ENCODE data around the gene SMYD3. TPM values are rescaled to one million over a fixed set of nuclear protein-coding genes. Genes with fewer than 3 reads are reported as not detected.

SMYD3 gene
- total RNA-seq, 1 donor from 2014 or later, result 35.4 TPM

DNA sequence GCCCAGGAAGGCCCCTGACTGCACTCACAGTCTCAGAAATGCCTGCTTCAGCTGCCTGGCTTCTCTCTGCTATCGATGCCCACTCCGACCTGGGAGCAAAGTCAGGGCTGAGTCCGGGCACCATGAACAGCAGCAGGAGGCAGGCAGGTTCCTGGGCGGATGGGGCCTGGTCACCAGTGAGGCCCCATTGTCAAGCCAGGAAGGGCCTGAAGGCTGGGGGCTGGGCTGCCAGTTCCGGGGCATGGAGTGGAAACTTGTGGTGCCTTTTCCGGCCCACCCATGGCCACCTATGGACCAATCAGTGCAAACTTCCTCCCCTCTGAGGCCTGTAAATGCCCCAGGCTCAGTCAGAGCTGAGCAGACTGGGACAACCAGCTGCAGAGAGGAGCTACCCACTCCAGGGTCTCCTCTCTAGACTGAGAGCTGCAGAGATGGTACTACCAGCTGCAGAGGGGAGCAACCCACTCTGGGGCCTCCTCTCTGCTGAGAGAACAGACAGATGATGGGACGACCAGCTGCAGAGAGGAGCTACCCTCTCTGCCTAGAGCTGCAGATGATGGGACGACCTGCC is 286.5 kb downstream of the SMYD3 start:
- no peak overlapping the region for H3K27ac Mint-ChIP-seq (ENCODE audit: unreplicated experiment)
- H3K36me3 Mint-ChIP-seq (ENCODE audit: unreplicated experiment), result peaks cover 4% of the 10 kb centered on the region
- H3K27me3 Mint-ChIP-seq (ENCODE audit: unreplicated experiment), result peaks cover 7% of the 10 kb centered on the region
- peaks cover 3% of the 10 kb centered on the region for H3K9me3 Mint-ChIP-seq (ENCODE audit: unreplicated experiment)
- H3K4me1 Mint-ChIP-seq (ENCODE audit: low read depth, unreplicated experiment), result peaks cover 13% of the 10 kb centered on the region
- no peak for DNase-seq
- TF ChIP-seq, protein P1, sequence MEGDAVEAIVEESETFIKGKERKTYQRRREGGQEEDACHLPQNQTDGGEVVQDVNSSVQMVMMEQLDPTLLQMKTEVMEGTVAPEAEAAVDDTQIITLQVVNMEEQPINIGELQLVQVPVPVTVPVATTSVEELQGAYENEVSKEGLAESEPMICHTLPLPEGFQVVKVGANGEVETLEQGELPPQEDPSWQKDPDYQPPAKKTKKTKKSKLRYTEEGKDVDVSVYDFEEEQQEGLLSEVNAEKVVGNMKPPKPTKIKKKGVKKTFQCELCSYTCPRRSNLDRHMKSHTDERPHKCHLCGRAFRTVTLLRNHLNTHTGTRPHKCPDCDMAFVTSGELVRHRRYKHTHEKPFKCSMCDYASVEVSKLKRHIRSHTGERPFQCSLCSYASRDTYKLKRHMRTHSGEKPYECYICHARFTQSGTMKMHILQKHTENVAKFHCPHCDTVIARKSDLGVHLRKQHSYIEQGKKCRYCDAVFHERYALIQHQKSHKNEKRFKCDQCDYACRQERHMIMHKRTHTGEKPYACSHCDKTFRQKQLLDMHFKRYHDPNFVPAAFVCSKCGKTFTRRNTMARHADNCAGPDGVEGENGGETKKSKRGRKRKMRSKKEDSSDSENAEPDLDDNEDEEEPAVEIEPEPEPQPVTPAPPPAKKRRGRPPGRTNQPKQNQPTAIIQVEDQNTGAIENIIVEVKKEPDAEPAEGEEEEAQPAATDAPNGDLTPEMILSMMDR (IDR thresholded peaks at IDR 0.05; ENCODE audit: partially characterized antibody, unreplicated experiment), result no peak
- H3K4me3 Mint-ChIP-seq (ENCODE audit: unreplicated experiment), result no peak overlapping the region

DNA sequence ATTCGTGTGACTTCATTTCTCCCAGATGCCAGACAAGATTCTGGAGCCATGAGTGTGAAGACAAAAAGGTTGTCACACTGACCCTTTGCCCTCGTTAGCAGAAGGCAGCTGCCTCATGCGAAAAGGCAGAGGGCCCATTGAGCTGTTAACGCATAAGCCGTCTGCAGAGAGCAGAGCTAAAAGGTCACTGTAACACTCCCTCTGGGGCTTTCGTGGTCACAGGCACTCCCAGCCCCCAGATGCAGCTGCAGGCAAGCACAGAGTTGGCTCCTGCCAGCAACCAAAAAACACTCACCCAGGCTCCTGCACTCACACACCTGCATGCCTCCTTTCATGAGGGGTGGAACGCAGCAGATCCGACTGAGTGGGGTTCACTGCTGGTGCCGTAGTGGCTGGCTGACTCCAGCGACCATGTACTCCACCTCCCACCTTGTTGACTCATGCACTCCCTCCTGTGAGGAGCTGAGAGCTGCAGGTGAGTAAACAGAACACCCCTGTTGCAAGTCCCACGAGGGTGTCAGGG is 287.5 kb downstream of the SMYD3 start:
- H3K27me3 Mint-ChIP-seq (ENCODE audit: unreplicated experiment), result peaks cover 7% of the 10 kb centered on the region
- H3K4me3 Mint-ChIP-seq (ENCODE audit: unreplicated experiment), result peak overlapping the region; percentile 14
- peak; percentile 64 for DNase-seq
- H3K9me3 Mint-ChIP-seq (ENCODE audit: unreplicated experiment), result peaks cover 3% of the 10 kb centered on the region
- peaks cover 13% of the 10 kb centered on the region for H3K4me1 Mint-ChIP-seq (ENCODE audit: low read depth, unreplicated experiment)
- TF ChIP-seq, protein P1 (IDR thresholded peaks at IDR 0.05; ENCODE audit: partially characterized antibody, unreplicated experiment), result no peak
- peak overlapping the region; percentile 76 for H3K27ac Mint-ChIP-seq (ENCODE audit: unreplicated experiment)
- H3K36me3 Mint-ChIP-seq (ENCODE audit: unreplicated experiment), result peaks cover 4% of the 10 kb centered on the region

DNA sequence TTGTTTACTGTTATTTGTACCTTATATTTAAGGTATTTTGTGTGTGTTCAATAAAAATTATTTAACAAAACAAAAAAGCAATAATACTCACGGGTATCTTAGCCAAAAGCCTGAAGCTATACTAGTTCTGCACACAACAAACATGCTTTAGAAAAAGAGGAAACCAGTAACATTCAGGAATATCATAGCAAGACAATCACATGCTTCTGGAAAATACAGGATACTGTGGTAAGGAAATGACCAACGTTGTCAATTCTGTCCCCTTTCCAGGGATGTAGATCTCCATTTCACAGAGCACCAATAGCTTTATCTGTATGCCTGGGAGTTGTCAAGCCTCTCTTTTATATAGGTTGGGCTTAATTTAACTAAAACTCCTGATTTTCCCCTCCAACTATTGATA is 288.4 kb downstream of the SMYD3 start:
- Mint-ChIP-seq H3K36me3 (ENCODE audit: unreplicated experiment) (peaks cover 4% of the 10 kb centered on the region), H3K9me3 (ENCODE audit: unreplicated experiment) (peaks cover 3% of the 10 kb centered on the region), H3K4me3 (ENCODE audit: unreplicated experiment) (no peak overlapping the region), H3K27ac (ENCODE audit: unreplicated experiment) (peak overlapping the region; percentile 76), H3K4me1 (ENCODE audit: low read depth, unreplicated experiment) (peaks cover 15% of the 10 kb centered on the region), H3K27me3 (ENCODE audit: unreplicated experiment) (peaks cover 5% of the 10 kb centered on the region)
- no peak for DNase-seq
- TF ChIP-seq, protein P1 (IDR thresholded peaks at IDR 0.05; ENCODE audit: partially characterized antibody, unreplicated experiment), result no peak

DNA sequence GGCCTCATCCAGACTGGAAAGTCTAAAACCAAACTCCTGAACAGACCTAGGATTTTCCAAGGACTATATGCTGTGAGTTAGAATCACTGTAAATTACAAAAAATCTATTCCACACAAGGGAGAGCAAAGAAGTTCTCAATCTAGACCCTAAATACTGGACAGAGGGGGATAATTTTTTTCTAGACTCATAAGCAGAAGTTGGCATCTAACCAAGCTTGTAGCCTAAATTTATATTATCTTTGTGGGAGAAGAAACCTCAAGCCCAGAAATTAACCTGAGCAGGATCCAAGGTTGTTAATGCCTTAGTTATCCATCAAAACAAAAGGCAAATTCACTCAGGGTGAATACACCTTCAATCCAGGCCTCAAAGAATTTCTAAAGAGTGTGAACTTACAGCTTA is 290.2 kb downstream of the SMYD3 start:
- no peak for DNase-seq
- no peak overlapping the region for H3K4me3 Mint-ChIP-seq (ENCODE audit: unreplicated experiment)
- peaks cover 5% of the 10 kb centered on the region for H3K27me3 Mint-ChIP-seq (ENCODE audit: unreplicated experiment)
- peaks cover 15% of the 10 kb centered on the region for H3K4me1 Mint-ChIP-seq (ENCODE audit: low read depth, unreplicated experiment)
- TF ChIP-seq, protein P1 (IDR thresholded peaks at IDR 0.05; ENCODE audit: partially characterized antibody, unreplicated experiment), result no peak
- H3K36me3 Mint-ChIP-seq (ENCODE audit: unreplicated experiment), result peaks cover 4% of the 10 kb centered on the region
- H3K9me3 Mint-ChIP-seq (ENCODE audit: unreplicated experiment), result peaks cover 3% of the 10 kb centered on the region
- H3K27ac Mint-ChIP-seq (ENCODE audit: unreplicated experiment), result no peak overlapping the region

DNA sequence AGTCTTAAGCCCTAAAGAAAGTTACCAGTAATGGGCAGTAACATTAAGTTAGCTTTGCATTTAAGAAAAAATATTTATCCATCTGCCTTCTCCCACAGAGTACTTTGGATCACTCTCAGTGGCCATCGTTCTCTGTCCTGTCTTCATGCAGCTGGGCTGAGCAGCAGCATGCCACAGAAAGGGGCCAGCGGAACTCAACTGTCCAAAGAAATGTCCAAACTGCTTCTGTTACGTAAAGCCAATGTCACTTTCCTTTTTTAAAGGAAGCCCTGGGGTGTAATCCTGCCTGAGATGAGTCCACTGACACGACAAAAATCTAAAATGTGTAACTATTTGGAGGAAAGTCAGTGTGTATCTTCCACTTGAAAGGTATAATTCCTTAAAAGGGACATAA is 291.6 kb downstream of the SMYD3 start:
- H3K9me3 Mint-ChIP-seq (ENCODE audit: unreplicated experiment), result peaks cover 3% of the 10 kb centered on the region
- H3K4me1 Mint-ChIP-seq (ENCODE audit: low read depth, unreplicated experiment), result peaks cover 23% of the 10 kb centered on the region
- H3K27me3 Mint-ChIP-seq (ENCODE audit: unreplicated experiment), result peaks cover 5% of the 10 kb centered on the region
- no peak overlapping the region for H3K27ac Mint-ChIP-seq (ENCODE audit: unreplicated experiment)
- no peak for DNase-seq
- no peaks in the 10 kb centered on the region for H3K36me3 Mint-ChIP-seq (ENCODE audit: unreplicated experiment)
- TF ChIP-seq, protein P1 (IDR thresholded peaks at IDR 0.05; ENCODE audit: partially characterized antibody, unreplicated experiment), result no peak
- no peak overlapping the region for H3K4me3 Mint-ChIP-seq (ENCODE audit: unreplicated experiment)
